ENCODE measurements around the gene CCNF.

CCNF gene

DNA sequence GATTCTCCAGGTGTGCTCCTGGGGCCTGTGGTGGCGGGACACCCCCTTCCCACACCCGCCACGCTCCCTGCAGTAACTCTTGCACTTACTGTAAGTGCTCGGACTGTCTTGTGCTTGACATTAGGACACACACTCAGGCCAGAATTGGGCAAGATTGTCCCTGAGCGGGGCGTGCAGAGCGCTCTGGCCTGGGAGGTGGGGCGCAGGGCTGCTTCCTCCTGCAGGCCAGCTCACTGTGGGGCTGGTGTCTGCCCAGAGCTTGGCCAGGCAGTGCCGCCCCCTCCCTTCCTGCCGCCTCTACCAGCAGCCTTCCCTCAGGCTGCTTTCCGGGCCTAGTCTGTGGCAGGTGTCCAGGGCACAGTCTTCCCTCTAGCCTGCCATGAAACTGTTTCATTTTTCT lies 78.4 kb downstream of the CCNF start:
- Histone ChIP-seq H3K79me2 (no peaks in the 10 kb centered on the region), H3K9me3 (ENCODE audit: control insufficient read depth, low read length) (no peaks in the 10 kb centered on the region), H3K27ac (no peak overlapping the region), H3K4me3 (ENCODE audit: low read depth, low read length) (no peak overlapping the region), H3K4me1 (peaks cover 12% of the 10 kb centered on the region), H3K9ac (no peak overlapping the region), H3K27me3 (ENCODE audit: control insufficient read depth, insufficient read depth, low read length) (no peaks in the 10 kb centered on the region), H3K36me3 (ENCODE audit: control insufficient read depth, insufficient read depth, low read length) (no peaks in the 10 kb centered on the region), H2AFZ (no peak overlapping the region), H3K4me2 (ENCODE audit: low read length) (no peak overlapping the region)
- TF ChIP-seq, protein P1, sequence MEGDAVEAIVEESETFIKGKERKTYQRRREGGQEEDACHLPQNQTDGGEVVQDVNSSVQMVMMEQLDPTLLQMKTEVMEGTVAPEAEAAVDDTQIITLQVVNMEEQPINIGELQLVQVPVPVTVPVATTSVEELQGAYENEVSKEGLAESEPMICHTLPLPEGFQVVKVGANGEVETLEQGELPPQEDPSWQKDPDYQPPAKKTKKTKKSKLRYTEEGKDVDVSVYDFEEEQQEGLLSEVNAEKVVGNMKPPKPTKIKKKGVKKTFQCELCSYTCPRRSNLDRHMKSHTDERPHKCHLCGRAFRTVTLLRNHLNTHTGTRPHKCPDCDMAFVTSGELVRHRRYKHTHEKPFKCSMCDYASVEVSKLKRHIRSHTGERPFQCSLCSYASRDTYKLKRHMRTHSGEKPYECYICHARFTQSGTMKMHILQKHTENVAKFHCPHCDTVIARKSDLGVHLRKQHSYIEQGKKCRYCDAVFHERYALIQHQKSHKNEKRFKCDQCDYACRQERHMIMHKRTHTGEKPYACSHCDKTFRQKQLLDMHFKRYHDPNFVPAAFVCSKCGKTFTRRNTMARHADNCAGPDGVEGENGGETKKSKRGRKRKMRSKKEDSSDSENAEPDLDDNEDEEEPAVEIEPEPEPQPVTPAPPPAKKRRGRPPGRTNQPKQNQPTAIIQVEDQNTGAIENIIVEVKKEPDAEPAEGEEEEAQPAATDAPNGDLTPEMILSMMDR (IDR thresholded peaks at IDR 0.05) = no peak
